Neural cell (in vitro differentiated cells): Measurements from ENCODE around the gene NIM1K.

Source experiments
- EP300 ChIP-seq: fragments of 450-650 bp; conservative IDR thresholded peaks from 2 replicates; pipeline ENCODE4 v1.6.1; 2014; ENCODE audit warnings: antibody characterized with exemption, mild to moderate bottlenecking, moderate library complexity; ENCODE audit not compliant: poor library complexity, severe bottlenecking
- MXI1 ChIP-seq: fragments of 450-650 bp; conservative IDR thresholded peaks from 2 replicates; pipeline ENCODE4 v1.6.1; 2014; ENCODE audit warnings: antibody characterized with exemption, mild to moderate bottlenecking; ENCODE audit not compliant: poor library complexity, severe bottlenecking
- POLR2AphosphoS5 ChIP-seq: IDR thresholded peaks from 2 replicates; pipeline ENCODE4 v1.6.1; 2012
- REST ChIP-seq: IDR thresholded peaks from 2 replicates; pipeline ENCODE4 v1.6.1; 2012; ENCODE audit warnings: borderline replicate concordance
- TAF1 ChIP-seq: IDR thresholded peaks from 2 replicates; pipeline ENCODE4 v1.6.1; 2012; ENCODE audit warnings: low read depth
- TF ChIP-seq, protein P1 (sequence below): fragments of 450-650 bp; IDR thresholded peaks from 2 replicates; pipeline ENCODE4 v1.5.1; 2014; ENCODE audit warnings: antibody characterized with exemption, mild to moderate bottlenecking, moderate library complexity; ENCODE audit not compliant: poor library complexity, severe bottlenecking

GRCh38 chr5:43208658-43209057 lies 16.6 kb downstream of the NIM1K start:
- TF ChIP-seq, protein P1, sequence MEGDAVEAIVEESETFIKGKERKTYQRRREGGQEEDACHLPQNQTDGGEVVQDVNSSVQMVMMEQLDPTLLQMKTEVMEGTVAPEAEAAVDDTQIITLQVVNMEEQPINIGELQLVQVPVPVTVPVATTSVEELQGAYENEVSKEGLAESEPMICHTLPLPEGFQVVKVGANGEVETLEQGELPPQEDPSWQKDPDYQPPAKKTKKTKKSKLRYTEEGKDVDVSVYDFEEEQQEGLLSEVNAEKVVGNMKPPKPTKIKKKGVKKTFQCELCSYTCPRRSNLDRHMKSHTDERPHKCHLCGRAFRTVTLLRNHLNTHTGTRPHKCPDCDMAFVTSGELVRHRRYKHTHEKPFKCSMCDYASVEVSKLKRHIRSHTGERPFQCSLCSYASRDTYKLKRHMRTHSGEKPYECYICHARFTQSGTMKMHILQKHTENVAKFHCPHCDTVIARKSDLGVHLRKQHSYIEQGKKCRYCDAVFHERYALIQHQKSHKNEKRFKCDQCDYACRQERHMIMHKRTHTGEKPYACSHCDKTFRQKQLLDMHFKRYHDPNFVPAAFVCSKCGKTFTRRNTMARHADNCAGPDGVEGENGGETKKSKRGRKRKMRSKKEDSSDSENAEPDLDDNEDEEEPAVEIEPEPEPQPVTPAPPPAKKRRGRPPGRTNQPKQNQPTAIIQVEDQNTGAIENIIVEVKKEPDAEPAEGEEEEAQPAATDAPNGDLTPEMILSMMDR, result no peak
- no peak for TF ChIP-seq TAF1
- no peak for TF ChIP-seq REST
- no peak for TF ChIP-seq POLR2AphosphoS5
- TF ChIP-seq EP300, result no peak
- TF ChIP-seq MXI1, result no peak
